Gastrocnemius medialis (tissue), 4 donors: ENCODE data around the gene NAGA. TPM values are rescaled to one million over a fixed set of nuclear protein-coding genes. Genes with fewer than 3 reads are reported as not detected.
"Not testable (repeated sequence)": the region's sequence is repeated elsewhere in the genome, so short reads cannot be mapped to it uniquely, and the experiment has no call there.

Experiments used
- ATAC-seq, 2 donors: fragments of 150-250 bp; one replicate each; pipeline ENCODE4 v1.9.1; 2016
- DNase-seq, 2 donors: peaks; one replicate each; pipeline ENCODE4 v3.0.0-alpha.2; 2019
- H3K27ac ChIP-seq, 4 donors: fragments of 200-600 bp; sonication (generic); 1 replicate in 1 of 4; 2 replicates in 3 of 4; pipeline ENCODE4 v1.5.1; 2016 to 2018; ENCODE audit warnings: mild to moderate bottlenecking in 2 of 4, moderate library complexity in 1 of 4
- H3K27me3 ChIP-seq, 3 donors: fragments of 200-600 bp; sonication (generic) in 2 of 3; 1 replicate in 1 of 3; 2 replicates in 2 of 3; pipeline versions ENCODE4 v1.5.1 to v1.6.0; 2016 to 2019; ENCODE audit warnings: mild to moderate bottlenecking in 1 of 3, moderate library complexity in 1 of 3
- H3K36me3 ChIP-seq, 2 donors: fragments of 200-600 bp; sonication (generic) in 1 of 2; one replicate each; pipeline ENCODE4 v1.5.1; 2017 to 2018
- H3K4me1 ChIP-seq, 2 donors: fragments of 200-600 bp; sonication (generic) in 1 of 2; one replicate each; pipeline ENCODE4 v1.5.1; 2016 to 2017; ENCODE audit warnings: mild to moderate bottlenecking in 2 of 2
- H3K4me3 ChIP-seq, 4 donors: fragments of 200-600 bp; sonication (generic) in 3 of 4; 1 replicate in 1 of 4; 2 replicates in 3 of 4; pipeline ENCODE4 v1.5.1; 2016 to 2019; ENCODE audit warnings: mild to moderate bottlenecking in 2 of 4
- H3K9me3 ChIP-seq, 3 donors: fragments of 200-600 bp; sonication (generic) in 2 of 3; 1 replicate in 1 of 3; 2 replicates in 2 of 3; pipeline ENCODE4 v1.5.1; 2016 to 2019
- POLR2A ChIP-seq, 2 donors: fragments of 450-650 bp; IDR thresholded peaks; one replicate each; pipeline ENCODE4 v1.6.1; 2017; ENCODE audit warnings: antibody characterized with exemption in 2 of 2, mild to moderate bottlenecking in 2 of 2, moderate library complexity in 2 of 2
- in situ Hi-C, 4 donors: fragments of 200-750 bp; cut with MboI; loops; one replicate each; pipeline versions ENCODE4 v1.15.0 to v1.8.0; 2017; ENCODE audit warnings: low sequenced_read_pairs in 4 of 4
- intact Hi-C: fragments of 100-400 bp; cut with DNase I; formaldehyde crosslinking; loops from one replicate; pipeline ENCODE4 v1.15.1; 2023; ENCODE audit warnings: low total_unique reads
- total RNA-seq, 4 donors: library from RNA; depleted of rRNA; stranded (reverse); fragments of >200 nt; gene quantifications; one replicate each; pipeline versions ENCODE4 v1.1.0 to v1.2.3, GENCODE V29; 2016
- TF ChIP-seq, protein P1 (sequence below), 5 experiments: fragments of 450-650 bp in 3 of 5; fragments of 200-600 bp in 2 of 5; sonication (generic) in 2 of 5; IDR thresholded peaks in 4 of 5; conservative IDR thresholded peaks in 1 of 5; 1 replicate in 4 of 5; 2 replicates in 1 of 5; pipeline ENCODE4 v1.5.1; 2016 to 2019; ENCODE audit warnings: antibody characterized with exemption in 5 of 5, mild to moderate bottlenecking in 3 of 5, moderate library complexity in 3 of 5

Gene NAGA
- total RNA-seq, 4 donors from 2014 or later: 8.7 to 14.1 (median 11.9) TPM

DNA sequence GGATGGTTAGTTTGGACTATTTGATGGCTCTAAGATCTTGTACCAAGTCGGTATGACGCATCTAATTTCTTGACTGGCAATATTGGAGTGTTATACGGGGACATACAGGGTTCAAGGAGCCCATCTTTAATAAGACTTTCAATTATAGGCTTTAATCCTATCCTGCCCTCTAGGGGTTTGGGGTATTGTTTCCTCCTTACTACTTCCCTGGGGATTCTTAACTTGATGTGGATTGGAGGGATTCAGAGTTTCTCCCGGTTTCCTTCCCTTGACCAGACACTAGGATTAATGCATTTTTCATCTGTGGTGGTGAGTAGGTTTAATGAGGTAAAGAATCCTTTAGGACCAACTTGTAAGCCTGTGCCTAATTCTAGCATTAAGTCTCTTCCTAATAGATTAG, 41.2 kb upstream of the NAGA start:
- H3K27ac ChIP-seq: no peak overlapping the region
- H3K9me3 ChIP-seq: no peaks in the 10 kb centered on the region
- no peaks in the 10 kb centered on the region for H3K36me3 ChIP-seq
- no peak for ATAC-seq
- no peak overlapping the region for H3K4me3 ChIP-seq
- H3K4me1 ChIP-seq: peaks cover 1 to 4% of the 10 kb centered on the region in 2 donors
- intact Hi-C loops (loop anchor here (10.0 kb wide), 1 partner anchor 147 kb away; the partner anchor contains the start of gene SEPTIN3), in situ Hi-C loops (no loop called here)
- no peaks in the 10 kb centered on the region for H3K27me3 ChIP-seq
- TF ChIP-seq, protein P1, sequence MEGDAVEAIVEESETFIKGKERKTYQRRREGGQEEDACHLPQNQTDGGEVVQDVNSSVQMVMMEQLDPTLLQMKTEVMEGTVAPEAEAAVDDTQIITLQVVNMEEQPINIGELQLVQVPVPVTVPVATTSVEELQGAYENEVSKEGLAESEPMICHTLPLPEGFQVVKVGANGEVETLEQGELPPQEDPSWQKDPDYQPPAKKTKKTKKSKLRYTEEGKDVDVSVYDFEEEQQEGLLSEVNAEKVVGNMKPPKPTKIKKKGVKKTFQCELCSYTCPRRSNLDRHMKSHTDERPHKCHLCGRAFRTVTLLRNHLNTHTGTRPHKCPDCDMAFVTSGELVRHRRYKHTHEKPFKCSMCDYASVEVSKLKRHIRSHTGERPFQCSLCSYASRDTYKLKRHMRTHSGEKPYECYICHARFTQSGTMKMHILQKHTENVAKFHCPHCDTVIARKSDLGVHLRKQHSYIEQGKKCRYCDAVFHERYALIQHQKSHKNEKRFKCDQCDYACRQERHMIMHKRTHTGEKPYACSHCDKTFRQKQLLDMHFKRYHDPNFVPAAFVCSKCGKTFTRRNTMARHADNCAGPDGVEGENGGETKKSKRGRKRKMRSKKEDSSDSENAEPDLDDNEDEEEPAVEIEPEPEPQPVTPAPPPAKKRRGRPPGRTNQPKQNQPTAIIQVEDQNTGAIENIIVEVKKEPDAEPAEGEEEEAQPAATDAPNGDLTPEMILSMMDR (IDR thresholded peaks at IDR 0.05 in 4 of 5, conservative IDR thresholded peaks at IDR 0.05 in 1 of 5): no peak
- TF ChIP-seq POLR2A (IDR thresholded peaks at IDR 0.05): no peak
- DNase-seq: no peak

DNA sequence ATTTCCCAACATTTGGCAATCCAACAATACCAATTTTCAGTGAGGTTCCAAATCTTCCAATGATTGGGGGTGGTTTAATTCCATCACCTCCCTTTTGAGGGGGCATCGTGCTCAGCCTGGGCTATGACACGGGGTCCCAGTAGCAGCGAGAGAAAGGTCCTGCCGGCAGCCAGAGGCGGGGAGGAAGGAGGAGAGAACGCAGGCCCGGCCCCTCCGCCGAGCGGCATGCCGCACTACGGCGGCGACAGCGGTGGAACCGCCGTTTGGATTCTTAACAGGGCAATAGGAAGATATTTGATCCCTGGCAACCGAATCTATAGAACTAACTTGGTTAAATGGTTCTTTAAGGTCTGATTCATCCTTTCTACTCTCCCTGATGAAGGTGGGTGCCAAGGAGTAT, 38.2 kb upstream of the NAGA start:
- TF ChIP-seq, protein P1 (IDR thresholded peaks at IDR 0.05 in 4 of 5, conservative IDR thresholded peaks at IDR 0.05 in 1 of 5): no peak
- TF ChIP-seq POLR2A (IDR thresholded peaks at IDR 0.05): no peak
- ATAC-seq (no peak), DNase-seq (no peak)
- no peak overlapping the region for H3K4me3 ChIP-seq
- in situ Hi-C loops: no loop called here
- H3K9me3 ChIP-seq: no peaks in the 10 kb centered on the region
- intact Hi-C loops: no loop called here
- H3K27ac ChIP-seq: no peak overlapping the region
- H3K4me1 ChIP-seq: no peaks in the 10 kb centered on the region
- H3K36me3 ChIP-seq: peaks cover 0 to 10% of the 10 kb centered on the region in 2 donors
- no peaks in the 10 kb centered on the region for H3K27me3 ChIP-seq

DNA sequence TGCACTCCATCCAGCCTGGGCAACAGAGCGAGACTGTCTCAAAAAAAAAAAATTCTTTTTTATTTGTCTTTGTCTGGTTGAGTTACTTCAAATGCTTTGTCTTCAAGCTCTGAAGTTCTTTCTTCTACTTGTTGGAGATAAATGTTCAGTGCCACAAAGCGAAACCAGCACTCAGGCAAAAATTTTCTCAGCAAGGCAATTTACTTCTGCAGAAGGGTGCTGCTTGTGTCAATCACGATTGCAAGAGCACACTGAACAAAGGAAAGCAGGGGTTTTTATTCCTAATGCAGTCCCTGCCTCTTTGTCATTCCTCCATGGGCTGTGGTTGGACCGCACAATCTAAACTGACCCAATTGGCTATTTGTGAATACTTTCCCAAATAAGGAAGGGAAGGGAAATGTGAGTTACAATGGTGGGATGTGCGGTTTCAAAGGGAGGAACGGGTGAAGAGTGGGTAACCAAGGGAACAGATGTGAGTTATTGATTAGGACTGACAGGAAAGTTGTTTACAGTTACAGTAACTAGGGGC, 33.8 kb upstream of the NAGA start:
- ATAC-seq, intact Hi-C loops, H3K4me1 ChIP-seq, H3K9me3 ChIP-seq, H3K27ac ChIP-seq, DNase-seq, H3K4me3 ChIP-seq, in situ Hi-C loops, H3K27me3 ChIP-seq, H3K36me3 ChIP-seq: not testable (repeated sequence)

DNA sequence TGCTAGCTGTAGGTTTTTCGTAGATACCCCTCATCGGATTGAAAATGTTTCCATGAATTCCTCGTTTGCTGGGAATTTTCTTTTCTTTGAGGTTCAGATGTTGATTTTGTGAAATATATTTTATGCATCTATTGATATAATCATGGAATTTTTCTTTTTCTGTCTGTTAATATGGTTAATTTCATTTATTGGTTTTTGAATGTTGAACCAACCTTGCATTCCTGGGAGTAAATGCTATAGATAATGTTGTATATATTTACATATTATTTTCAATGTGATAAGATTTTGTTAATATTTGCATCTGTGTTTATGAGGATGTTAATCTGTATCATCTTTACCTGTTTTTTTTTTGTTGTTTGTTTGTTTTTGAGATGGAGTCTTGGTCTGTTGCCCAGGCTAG, 30.6 kb upstream of the NAGA start:
- Histone ChIP-seq H3K27ac (no peak overlapping the region), H3K4me1 (no peaks in the 10 kb centered on the region), H3K4me3 (no peak overlapping the region), H3K9me3 (peaks cover 0 to 6% (median 0%) of the 10 kb centered on the region in 3 donors), H3K27me3 (no peaks in the 10 kb centered on the region), H3K36me3 (peaks cover 0 to 10% of the 10 kb centered on the region in 2 donors)
- intact Hi-C loops: no loop called here
- in situ Hi-C loops: no loop called here
- DNase-seq (no peak), ATAC-seq (no peak)
- TF ChIP-seq POLR2A (IDR thresholded peaks at IDR 0.05): no peak
- TF ChIP-seq, protein P1 (IDR thresholded peaks at IDR 0.05 in 4 of 5, conservative IDR thresholded peaks at IDR 0.05 in 1 of 5): no peak

DNA sequence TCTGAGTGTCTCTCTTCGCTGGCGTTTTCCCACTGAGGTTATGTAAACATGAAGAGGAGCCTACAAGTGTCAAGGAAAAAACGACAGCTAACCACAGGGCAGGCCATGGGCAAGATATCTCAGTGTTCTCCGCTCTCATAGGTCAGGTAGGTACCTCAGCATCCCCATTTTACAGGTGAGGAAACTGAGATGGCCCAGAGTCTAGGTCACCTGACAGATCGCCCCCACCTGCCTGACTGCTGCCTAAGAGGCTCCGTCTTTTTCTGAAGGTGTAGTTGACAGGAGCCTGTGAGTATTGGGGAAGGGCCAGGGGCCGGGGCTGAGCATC, 20.8 kb upstream of the NAGA start:
- Histone ChIP-seq H3K27me3 (no peaks in the 10 kb centered on the region), H3K4me3 (peak overlapping the region; percentile 81 to 99 (median 93)), H3K36me3 (peaks cover 0 to 12% of the 10 kb centered on the region in 2 donors), H3K4me1 (peaks cover 24 to 32% of the 10 kb centered on the region in 2 donors), H3K9me3 (no peaks in the 10 kb centered on the region), H3K27ac (peak overlapping the region; percentile 98 to 100 (median 98))
- intact Hi-C loops: loop anchor here (1.0 kb wide), 1 partner anchor 346 kb away; no protein-coding TSS in a partner anchor
- DNase-seq (no peak), ATAC-seq (peak; percentile 0 to 2)
- in situ Hi-C loops: loop anchor here in 3 of 4 donors (10.0 to 25.0 kb wide), 3 partner anchors 183 to 346 kb away; partner anchors contain the start of genes NFAM1 (in 3 of the 3) and TCF20 (in 1 of the 3)
- TF ChIP-seq, protein P1 (IDR thresholded peaks at IDR 0.05 in 4 of 5, conservative IDR thresholded peaks at IDR 0.05 in 1 of 5): no peak
- TF ChIP-seq POLR2A (IDR thresholded peaks at IDR 0.05): no peak
